AG04450 (cell line): Measurements from ENCODE around the gene TBK1. TPM values are rescaled to one million over a fixed set of nuclear protein-coding genes. Genes with fewer than 3 reads are reported as not detected.

ENCODE experiments used
- CTCF ChIA-PET: fragments of 300-600, 350-600 bp; formaldehyde crosslinking; extraction: SDS; loops from one replicate; lab custom pipeline; 2022; ENCODE audit warnings: antibody characterized with exemption, inconsistent platforms; lab: Charles Lee
- POLR2A ChIA-PET: fragments of 350-600 bp; formaldehyde crosslinking; extraction: SDS; loops from one replicate; lab custom pipeline; 2021; ENCODE audit warnings: antibody characterized with exemption, inconsistent platforms; lab: Yijun Ruan, JAX
- DNase-seq: peaks from one replicate; pipeline ENCODE4 v3.0.0-alpha.2; 2011; ENCODE audit warnings: low read depth, low spot score
- H3K27ac ChIP-seq: one replicate; pipeline ENCODE4 v1.5.1; 2012; ENCODE audit warnings: low read depth, low read length, control low read depth
- H3K27me3 ChIP-seq: one replicate; pipeline ENCODE4 v1.6.0; 2012; ENCODE audit warnings: low read length; ENCODE audit not compliant: control insufficient read depth, insufficient read depth
- H3K4me3 ChIP-seq: 2 replicates; pipeline ENCODE4 v1.5.1; 2011; ENCODE audit warnings: mild to moderate bottlenecking, low read depth, low read length, control low read depth
- H3K9me3 ChIP-seq: 2 replicates; pipeline ENCODE4 v1.5.1; 2012; ENCODE audit warnings: low read length; ENCODE audit not compliant: control insufficient read depth, insufficient read depth
- polyA plus RNA-seq: library from polyadenylated mRNA; depleted of rRNA; stranded (reverse); fragments of >200 nt; gene quantifications from 2 replicates; pipeline ENCODE4 v1.2.3, GENCODE V29; 2011
- TF ChIP-seq, protein P1 (sequence below): IDR thresholded peaks from 2 replicates; pipeline ENCODE4 v1.5.1; 2011; ENCODE audit warnings: low read depth, low read length, control low read depth, inconsistent platforms

Gene TBK1
- polyA plus RNA-seq, 1 experiment: 27.2 TPM

DNA sequence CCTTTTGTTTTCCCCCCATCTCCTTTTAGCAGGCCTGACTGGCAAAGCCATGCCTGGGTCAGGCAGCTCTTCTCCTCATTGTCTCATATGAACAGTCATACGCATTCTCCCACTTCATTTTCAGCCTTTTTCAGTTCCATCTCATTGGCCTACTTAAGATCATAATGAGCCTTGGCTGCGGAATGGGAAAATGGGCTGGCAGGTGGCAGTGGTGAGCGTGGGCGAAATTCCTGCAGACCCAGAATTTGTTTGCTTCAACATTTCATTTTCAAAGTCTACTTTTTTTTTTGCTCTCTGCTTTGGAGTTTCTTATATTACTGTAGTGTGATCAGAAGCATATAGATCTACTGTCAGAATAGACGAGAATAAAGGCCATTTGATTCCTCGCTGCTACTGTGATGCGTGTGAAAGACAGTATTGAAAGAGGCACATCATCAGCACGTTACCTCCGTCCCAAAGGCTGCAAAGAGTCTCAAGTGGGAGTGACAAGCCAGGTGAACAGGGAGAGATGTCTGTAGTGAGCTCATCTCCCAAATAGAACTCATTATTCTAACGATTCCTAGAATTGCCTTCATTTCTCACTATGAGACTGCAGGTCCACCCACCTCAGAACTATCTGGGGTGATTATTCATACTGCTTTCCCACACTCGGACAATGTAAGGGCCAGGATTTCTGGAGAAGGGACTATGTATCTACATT, 73.7 kb downstream of the TBK1 start:
- no peaks in the 10 kb centered on the region for H3K9me3 ChIP-seq
- TF ChIP-seq, protein P1, sequence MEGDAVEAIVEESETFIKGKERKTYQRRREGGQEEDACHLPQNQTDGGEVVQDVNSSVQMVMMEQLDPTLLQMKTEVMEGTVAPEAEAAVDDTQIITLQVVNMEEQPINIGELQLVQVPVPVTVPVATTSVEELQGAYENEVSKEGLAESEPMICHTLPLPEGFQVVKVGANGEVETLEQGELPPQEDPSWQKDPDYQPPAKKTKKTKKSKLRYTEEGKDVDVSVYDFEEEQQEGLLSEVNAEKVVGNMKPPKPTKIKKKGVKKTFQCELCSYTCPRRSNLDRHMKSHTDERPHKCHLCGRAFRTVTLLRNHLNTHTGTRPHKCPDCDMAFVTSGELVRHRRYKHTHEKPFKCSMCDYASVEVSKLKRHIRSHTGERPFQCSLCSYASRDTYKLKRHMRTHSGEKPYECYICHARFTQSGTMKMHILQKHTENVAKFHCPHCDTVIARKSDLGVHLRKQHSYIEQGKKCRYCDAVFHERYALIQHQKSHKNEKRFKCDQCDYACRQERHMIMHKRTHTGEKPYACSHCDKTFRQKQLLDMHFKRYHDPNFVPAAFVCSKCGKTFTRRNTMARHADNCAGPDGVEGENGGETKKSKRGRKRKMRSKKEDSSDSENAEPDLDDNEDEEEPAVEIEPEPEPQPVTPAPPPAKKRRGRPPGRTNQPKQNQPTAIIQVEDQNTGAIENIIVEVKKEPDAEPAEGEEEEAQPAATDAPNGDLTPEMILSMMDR: no peak
- no peak overlapping the region for H3K4me3 ChIP-seq
- no peak for DNase-seq
- CTCF ChIA-PET: interaction anchor here (1.0 kb wide), 1 partner anchor 24 kb away, joined by 4 read pairs; no protein-coding TSS in a partner anchor
- no peaks in the 10 kb centered on the region for H3K27me3 ChIP-seq
- no peak overlapping the region for H3K27ac ChIP-seq
- POLR2A ChIA-PET: no interaction called here

DNA sequence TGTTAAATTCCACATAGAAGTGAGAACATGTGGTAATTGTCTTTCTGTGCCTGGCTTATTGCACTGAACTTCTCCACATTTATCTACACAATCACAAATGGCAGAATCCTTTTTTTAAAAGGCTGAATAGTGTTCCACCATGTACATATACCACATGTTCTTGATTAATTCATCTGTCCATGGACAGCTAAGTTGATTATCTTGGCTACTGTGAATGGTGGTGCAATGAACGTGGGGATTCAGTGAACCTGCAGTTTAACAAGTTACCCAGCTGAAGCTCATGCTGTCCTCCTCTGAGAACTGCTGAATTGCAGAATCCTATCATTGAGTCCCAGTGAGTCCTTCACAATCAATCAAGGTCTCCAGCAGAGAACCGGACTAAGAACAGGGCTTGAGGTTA, 74.9 kb downstream of the TBK1 start:
- no peak overlapping the region for H3K4me3 ChIP-seq
- CTCF ChIA-PET: no interaction called here
- H3K27ac ChIP-seq: no peak overlapping the region
- DNase-seq: no peak
- no peaks in the 10 kb centered on the region for H3K27me3 ChIP-seq
- TF ChIP-seq, protein P1: no peak
- POLR2A ChIA-PET: no interaction called here
- no peaks in the 10 kb centered on the region for H3K9me3 ChIP-seq

DNA sequence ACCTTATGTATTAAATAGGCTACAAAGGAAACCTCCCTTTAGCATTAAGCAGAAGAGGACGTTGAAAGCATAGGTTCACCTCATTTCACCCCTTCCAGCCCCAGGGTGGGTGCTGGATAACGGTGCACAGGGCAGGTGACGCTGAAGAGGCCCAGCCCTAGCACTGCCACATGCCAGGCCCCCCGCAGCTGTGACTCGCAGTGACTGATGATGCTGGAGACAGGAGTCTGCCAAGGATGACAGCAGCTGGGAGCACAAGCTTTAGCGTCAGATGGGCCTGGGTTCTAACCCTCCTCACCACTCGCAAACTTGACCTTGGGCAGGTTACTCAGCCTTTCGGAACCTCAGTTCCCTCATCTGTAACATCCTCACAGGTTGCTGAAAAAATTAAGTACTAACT, 76.7 kb downstream of the TBK1 start:
- no peak overlapping the region for H3K27ac ChIP-seq
- POLR2A ChIA-PET: no interaction called here
- no peaks in the 10 kb centered on the region for H3K9me3 ChIP-seq
- no peak for DNase-seq
- TF ChIP-seq, protein P1: no peak
- H3K27me3 ChIP-seq: no peaks in the 10 kb centered on the region
- CTCF ChIA-PET: interaction anchor here (3.0 kb wide), 1 partner anchor 21 kb away, joined by 10 read pairs; no protein-coding TSS in a partner anchor
- H3K4me3 ChIP-seq: no peak overlapping the region

DNA sequence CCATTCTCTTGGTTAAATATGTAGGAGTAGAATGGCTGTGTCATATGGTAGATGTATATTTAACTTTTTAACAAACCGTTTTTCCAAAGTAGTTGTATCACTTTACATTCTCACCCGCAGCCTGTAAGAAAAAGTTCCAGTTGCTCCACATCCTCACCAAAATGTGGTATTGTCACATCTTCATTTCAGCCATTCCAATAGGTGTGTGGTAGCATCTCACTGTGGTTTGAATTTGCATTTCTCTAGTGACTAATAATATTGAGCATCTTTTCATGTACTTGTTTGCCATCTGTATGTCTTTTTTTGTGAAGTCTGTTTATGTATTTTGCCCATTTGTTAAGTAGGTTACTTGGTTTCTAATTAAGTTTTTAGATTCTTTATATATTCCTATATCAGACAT, 78.6 kb downstream of the TBK1 start:
- no peaks in the 10 kb centered on the region for H3K27me3 ChIP-seq
- TF ChIP-seq, protein P1: no peak
- POLR2A ChIA-PET: no interaction called here
- CTCF ChIA-PET: interaction anchor here (1.2 to 2.1 kb wide), 2 partner anchors 9 to 19 kb away, joined by 4 to 8 read pairs; no protein-coding TSS in a partner anchor
- H3K4me3 ChIP-seq: no peak overlapping the region
- H3K9me3 ChIP-seq: no peaks in the 10 kb centered on the region
- no peak for DNase-seq
- no peak overlapping the region for H3K27ac ChIP-seq

DNA sequence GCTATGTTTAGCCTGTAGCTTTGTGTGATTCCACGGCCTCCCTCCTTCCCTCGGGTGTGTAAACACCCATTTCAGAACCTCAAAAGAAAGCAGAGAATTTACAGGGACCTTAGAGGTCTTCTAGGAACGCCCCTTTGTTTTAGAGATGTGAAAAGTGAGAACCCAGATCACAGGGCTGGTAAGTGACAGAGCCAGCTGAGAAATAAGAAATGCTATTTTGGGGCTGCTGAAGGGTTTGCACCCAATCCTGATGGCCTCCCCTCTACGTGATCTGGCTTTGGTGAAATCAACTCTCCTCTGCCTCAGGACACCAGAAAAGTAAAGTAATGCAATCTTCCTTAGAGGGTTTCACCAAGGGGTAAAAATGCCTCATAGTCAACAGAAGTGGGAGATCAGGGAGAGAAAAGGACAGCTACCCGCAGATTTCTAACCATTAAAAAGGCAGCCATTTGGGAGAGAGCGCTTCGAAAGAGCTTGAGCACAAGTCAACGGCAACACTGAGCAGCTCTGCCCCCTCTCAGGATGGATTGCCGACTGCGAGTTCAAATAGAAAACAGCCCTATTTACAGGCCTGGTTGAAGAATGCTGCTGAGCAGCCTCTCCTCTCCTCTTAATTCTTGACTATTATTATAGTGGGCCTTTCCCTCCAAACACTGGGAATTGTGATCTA, 79.9 kb downstream of the TBK1 start:
- CTCF ChIA-PET: interaction anchor here (1.2 to 2.1 kb wide), 2 partner anchors 10 to 18 kb away, joined by 4 to 8 read pairs; no protein-coding TSS in a partner anchor
- no peak for DNase-seq
- H3K27me3 ChIP-seq: no peaks in the 10 kb centered on the region
- POLR2A ChIA-PET: no interaction called here
- TF ChIP-seq, protein P1: no peak
- no peak overlapping the region for H3K4me3 ChIP-seq
- no peaks in the 10 kb centered on the region for H3K9me3 ChIP-seq
- H3K27ac ChIP-seq: no peak overlapping the region
